Activated CD8-positive, alpha-beta memory T cell treated with anti-CD3 and anti-CD28 coated beads, Interleukin-2, amount 50 U/mL, for 48 hours (primary cell): Measurements from ENCODE around the gene FAT2.
"Not testable (repeated sequence)": the region's sequence is repeated elsewhere in the genome, so short reads cannot be mapped to it uniquely, and the experiment has no call there.

Experiments used
- DNase-seq: peaks from one replicate; pipeline ENCODE4 v3.0.0-alpha.2; 2020

The FAT2 gene

GRCh38 chr5:151580239-151580638, 10.9 kb downstream of the FAT2 start:
- no peak for DNase-seq

GRCh38 chr5:151579146-151579545, 12.0 kb downstream of the FAT2 start:
- not testable (repeated sequence) for DNase-seq

- DNase-seq = no peak
Observed at GRCh38 chr5:151578326-151579025, 12.7 kb downstream of the FAT2 start.

DNA sequence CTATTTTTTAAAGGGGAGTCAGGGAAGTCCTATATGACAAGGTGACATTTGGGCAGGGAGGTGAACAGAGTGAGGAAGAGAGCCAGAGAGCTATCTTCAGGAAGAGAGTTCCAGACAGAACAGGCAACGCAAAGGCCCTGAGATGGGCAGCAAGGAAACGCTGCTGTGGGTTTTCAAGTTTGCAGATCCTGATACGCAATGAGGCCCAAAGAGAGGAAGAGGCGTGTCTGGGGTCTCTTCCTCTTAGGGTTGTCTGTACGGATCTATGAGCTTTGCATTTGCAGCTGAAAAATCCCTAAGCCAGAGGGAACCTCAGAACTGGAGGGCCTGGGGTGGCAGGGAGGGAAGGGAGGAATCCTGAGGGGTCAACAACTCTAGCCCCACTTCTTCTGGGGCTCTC, 13.6 kb downstream of the FAT2 start:
- no peak for DNase-seq

- no peak for DNase-seq
Observed at GRCh38 chr5:151574444-151574996, 16.6 kb downstream of the FAT2 start.

GRCh38 chr5:151572657-151573368, 18.3 kb downstream of the FAT2 start:
- DNase-seq = no peak

GRCh38 chr5:151571270-151572173, 19.6 kb downstream of the FAT2 start:
- DNase-seq = no peak

GRCh38 chr5:151570512-151571269, 20.4 kb downstream of the FAT2 start:
- no peak for DNase-seq

- no peak for DNase-seq
Observed at GRCh38 chr5:151570058-151570457, 21.1 kb downstream of the FAT2 start.

DNA sequence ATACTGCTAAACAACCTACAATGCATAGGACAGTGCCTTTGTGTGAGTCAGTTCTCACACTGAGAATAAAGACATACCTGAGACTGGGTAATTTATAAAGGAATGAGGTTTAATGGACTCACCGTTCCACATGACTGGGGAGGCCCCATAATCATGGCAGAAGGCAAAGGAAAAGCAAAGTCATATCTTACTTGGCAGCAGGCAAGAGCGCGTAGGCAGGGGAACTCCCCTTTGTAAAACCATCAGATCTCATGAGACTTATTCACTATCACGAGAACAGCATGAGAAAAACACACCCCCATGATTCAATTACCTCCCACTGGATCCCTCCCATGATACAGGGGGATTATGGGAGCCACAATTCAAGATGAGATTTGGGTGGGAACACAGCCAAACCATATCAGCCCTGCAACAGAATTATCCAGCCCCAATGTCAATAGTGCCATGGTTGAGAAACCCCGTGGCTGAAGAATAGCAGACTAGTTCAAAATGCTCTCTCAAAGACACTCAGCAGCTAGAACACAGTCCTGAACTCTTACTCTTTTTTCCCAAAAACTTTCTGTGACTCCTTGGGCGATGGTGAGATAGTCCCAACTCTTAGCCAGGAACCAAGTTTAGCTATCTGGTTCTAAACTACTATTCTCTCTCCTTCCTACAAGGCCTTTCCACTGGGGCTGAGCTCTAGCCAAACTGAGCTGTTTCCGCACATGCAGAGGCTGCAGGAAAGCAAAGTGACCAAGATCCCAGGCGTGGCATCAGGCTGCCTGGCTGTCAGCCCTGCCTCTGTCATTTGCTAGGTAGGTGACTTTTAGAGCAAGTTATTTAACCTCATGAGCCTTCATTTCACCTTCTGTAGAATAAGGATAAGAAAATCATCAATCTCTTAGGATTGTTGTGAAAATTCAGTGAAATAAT, 21.7 kb downstream of the FAT2 start:
- no peak for DNase-seq

DNA sequence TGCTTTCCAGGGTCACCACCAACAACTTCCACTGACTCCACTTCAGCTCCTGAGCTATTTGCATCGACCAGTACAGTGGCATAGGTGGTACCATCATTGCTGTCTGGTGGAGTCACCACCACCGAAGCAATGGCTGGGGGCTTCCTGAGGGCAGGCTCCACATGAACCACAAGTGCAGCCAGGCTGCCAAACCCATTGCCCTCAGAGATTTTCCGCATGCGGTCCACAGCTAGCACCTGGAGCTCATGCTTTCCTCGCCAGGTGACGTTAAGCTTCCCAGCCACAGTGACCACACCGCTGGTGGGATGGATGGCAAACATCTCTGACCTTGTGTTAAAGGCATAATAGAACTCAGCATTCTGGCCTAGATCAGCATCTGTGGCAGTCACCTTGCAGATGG, 23.1 kb downstream of the FAT2 start:
- no peak for DNase-seq

- no peak for DNase-seq
Observed at GRCh38 chr5:151565971-151566370, 25.2 kb downstream of the FAT2 start.

DNA sequence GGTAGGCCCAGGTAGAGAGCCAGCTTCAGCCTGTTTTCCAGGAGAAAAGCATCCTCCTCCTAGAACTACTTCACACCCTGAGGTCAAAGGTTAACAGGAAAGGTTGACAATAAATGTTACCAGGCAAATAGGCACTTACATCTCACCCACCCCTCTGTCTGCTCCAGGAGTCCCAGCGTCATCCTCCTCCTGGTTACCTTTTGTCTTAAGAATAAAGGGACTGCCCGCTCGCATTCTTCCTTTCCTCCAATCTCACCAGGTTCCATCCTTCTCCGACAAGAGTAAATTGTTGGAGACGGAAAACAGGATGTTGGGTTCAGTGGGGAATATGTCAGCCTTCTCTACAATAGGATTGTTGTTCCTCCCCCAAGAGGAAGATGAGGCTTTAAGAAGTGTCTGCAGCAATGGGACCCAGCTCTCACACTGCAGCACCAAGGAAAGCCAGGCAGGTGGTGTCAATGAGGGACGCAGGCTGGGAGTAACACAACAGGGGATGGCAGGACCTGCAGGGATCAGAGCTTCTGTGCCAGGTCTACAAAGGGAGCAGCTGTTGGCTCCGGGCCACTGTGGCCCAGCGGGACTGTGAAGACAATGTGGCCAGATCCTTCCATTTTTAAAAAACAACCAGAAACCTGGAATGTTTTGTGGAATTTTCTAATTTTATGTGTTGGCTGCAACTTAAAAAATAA, 29.0 kb downstream of the FAT2 start:
- DNase-seq = no peak

GRCh38 chr5:151557951-151558350, 33.2 kb downstream of the FAT2 start:
- no peak for DNase-seq

GRCh38 chr5:151557466-151557865, 33.7 kb downstream of the FAT2 start:
- no peak for DNase-seq

DNA sequence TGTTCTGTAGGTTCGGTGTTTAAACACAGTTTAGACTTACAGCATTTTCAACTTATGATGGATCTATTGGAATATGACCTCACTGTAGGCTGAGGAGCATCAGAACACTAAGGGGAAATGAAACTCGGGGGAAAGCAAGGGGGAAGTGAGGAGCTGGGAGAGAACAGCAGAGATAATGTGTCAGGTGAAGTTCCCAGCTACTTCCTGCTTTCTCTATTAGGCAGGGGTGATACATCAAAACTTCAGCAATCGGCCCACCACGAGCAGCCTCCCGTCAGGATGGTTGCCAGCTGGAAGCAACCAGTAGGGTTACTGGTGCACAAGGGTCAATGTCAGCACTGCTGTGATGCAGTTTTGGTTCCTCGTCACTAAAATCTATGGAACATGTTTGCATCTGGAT, 34.3 kb downstream of the FAT2 start:
- no peak for DNase-seq

GRCh38 chr5:151555760-151556576, 35.2 kb downstream of the FAT2 start:
- DNase-seq = no peak

- no peak for DNase-seq
Observed at GRCh38 chr5:151553695-151554094, 37.4 kb downstream of the FAT2 start.

- DNase-seq = no peak
Observed at GRCh38 chr5:151553130-151553670, 37.9 kb downstream of the FAT2 start.

DNA sequence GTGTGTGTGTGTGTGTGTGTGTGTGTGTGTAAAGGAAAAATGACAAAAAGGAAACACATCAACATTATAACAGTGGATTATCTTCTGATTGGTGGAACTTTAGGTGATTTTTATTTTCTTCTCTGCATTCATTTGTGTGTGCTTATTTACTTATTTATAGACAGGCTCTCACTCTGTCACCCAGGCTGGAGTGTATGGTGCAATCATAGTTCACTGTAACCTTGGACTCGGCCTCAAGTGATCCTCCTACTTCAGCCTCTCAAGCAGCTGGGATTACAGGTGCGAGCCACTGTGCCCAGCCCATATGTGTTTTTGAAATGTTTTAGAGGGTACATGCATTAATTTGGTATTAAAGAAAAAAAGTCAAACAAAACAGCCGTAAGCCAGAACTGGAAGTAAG, 39.1 kb downstream of the FAT2 start:
- no peak for DNase-seq
